Suppressor macrophage treated with lipopolysaccharide for 1 hour (primary cell): ENCODE measurements around the gene PSD4.

ENCODE experiments used
- DNase-seq, 3 donors: peaks; one replicate each; pipeline ENCODE4 v3.0.0-alpha.2; 2020 to 2022

The PSD4 gene

GRCh38 chr2:113173542-113174375, at the start of gene PSD4:
Gene PSD4, plus strand, starts transcription at chr2:113173971. Its CDS starts 8,486 bp downstream, at chr2:113182457.
- DNase-seq: peak; percentile 80 to 85 (median 82)

- peak; percentile 75 to 94 (median 83) for DNase-seq
These were observed 49.4 kb upstream of the PSD4 start for GRCh38 chr2:113124181-113124961.

GRCh38 chr2:113124984-113125855, 48.6 kb upstream of the PSD4 start:
- peak in 2 of 3 donors; percentile 69 to 77 for DNase-seq

GRCh38 chr2:113126845-113127645, 46.7 kb upstream of the PSD4 start, which contains the start of gene IL1RN:
Gene IL1RN, plus strand, starts transcription at chr2:113127598. Its CDS starts 27 bp downstream, at chr2:113127625.
- peak; percentile 93 to 98 (median 96) for DNase-seq

- DNase-seq: peak; percentile 63 to 75 (median 67)
These were observed 45.9 kb upstream of the PSD4 start for GRCh38 chr2:113127646-113128570.

- peak in 1 of 3 donors; percentile 42 for DNase-seq
These were observed 44.2 kb upstream of the PSD4 start for GRCh38 chr2:113129519-113130078.

GRCh38 chr2:113131352-113132185, 42.2 kb upstream of the PSD4 start:
- DNase-seq: peak in 2 of 3 donors; percentile 37 to 49

- DNase-seq: peak; percentile 44 to 53 (median 48)
These were observed 41.3 kb upstream of the PSD4 start for GRCh38 chr2:113132414-113133021.

GRCh38 chr2:113133704-113134598, 39.8 kb upstream of the PSD4 start:
- DNase-seq: peak; percentile 34 to 43 (median 42)

GRCh38 chr2:113134717-113135116, 39.1 kb upstream of the PSD4 start:
- DNase-seq: peak; percentile 67 to 76 (median 72)

- peak in 2 of 3 donors; percentile 39 to 46 for DNase-seq
These were observed 38.5 kb upstream of the PSD4 start for GRCh38 chr2:113135317-113135716.

GRCh38 chr2:113136828-113137775, 36.7 kb upstream of the PSD4 start:
- DNase-seq: peak; percentile 68 to 77 (median 74)

GRCh38 chr2:113137827-113138226, 35.9 kb upstream of the PSD4 start:
- DNase-seq: no peak

- DNase-seq: peak; percentile 78 to 87 (median 82)
These were observed 35.1 kb upstream of the PSD4 start for GRCh38 chr2:113138428-113139322.

GRCh38 chr2:113141451-113141850, 32.3 kb upstream of the PSD4 start:
- DNase-seq: no peak
